NCI-H446 treated with DMSO at 0.1 percent for 48 hours (cell line): ENCODE results near the gene KCNN3.

Source experiments
- DNase-seq: peaks from one replicate; lab custom pipeline; 2025; lab: John Stamatoyannopoulos, UW

KCNN3 gene

DNA sequence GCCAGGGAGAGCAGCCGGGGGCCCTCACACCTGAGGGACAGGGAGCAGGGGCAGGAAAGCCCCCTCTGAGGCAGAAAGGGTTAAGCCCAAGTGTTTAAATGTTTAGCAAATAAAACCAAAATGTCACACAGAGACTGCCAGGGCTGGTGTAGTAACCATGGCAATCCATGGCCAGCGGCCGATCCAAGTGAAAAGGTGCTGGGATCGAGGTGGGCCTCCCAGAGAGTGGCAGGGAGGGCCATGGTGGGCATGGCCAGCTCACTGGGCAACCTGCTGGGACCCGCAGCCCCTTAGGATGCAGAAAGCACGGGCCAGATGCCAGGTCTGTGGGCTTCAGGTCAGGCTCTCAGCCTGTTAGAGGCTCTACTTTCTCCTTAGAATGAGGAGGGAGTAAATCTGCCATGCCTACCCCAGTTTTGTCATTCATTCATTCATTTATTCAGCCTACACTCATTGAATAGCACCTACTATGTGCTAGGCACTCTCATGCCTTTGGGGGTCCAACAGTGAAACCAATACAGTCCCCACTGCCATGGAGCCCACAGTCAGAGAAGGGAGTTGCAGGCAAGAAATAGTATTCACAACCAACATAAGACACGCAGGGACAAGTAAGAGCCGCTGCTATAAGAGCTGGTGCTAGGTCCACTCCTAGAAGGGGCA is 56.1 kb downstream of the KCNN3 start:
- DNase-seq, result no peak

DNA sequence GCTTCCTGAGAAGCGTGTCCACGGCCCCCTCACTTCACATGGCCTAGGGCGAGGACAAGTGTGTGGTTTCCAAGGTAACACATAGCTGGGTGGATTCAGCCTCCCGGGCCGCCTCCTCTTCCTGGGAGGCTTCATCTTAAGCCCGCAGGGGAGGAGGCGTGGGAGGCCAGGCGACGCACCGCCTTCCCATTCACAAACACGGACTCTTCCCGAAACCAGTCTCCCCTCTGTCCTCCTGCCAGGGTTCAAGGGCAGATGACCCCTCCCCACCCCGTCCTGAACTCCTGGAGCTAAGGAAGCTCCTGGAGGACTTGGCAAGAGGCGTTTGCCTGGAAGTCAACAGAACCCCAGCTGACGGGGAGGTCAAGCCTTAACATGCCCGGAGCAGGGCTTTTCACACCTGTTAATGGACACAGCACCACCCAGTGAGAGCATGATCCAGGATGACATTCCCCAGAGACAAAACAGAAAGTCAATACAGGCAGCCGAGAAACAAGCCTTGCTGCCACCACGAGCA is 56.7 kb downstream of the KCNN3 start:
- DNase-seq, result no peak

DNA sequence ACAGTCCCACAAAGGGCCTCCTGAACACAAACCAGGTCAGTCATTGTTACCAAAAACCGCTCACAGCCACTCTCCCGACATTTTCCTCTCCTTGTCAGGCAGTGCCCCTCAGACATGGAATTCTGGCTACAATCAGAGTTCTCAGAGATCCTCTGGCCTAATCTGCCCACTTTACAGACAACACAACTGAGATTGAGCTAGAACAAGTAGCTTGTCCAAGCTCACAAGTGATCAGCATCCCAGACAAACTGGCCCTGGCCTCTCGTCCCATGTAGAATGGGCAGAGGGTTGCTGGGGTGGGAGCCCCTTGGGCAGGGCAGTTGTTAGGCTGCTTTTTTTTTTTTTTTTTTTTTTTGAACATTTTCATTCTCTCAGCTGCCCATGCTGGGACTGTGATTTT is 57.2 kb downstream of the KCNN3 start:
- no peak for DNase-seq

DNA sequence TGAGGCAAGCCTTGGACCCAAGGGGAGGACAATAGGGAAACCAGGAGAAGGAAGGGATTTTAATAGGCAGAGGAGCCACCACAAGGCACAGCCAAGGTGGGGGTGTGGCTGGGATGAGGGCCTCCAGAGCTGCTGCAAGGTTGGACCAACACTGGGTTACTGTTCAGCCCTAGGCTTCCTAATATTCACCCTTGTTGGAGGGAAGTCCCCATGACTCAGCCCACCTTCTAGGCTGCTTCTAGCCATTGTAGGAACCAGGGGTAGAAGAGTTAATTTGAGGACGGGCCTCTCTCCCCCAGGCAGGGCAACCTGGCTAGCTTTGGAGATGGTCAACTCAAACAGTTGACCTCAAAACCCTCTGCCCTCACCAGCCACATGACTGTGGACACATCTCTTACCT is 59.5 kb downstream of the KCNN3 start:
- DNase-seq, result no peak

DNA sequence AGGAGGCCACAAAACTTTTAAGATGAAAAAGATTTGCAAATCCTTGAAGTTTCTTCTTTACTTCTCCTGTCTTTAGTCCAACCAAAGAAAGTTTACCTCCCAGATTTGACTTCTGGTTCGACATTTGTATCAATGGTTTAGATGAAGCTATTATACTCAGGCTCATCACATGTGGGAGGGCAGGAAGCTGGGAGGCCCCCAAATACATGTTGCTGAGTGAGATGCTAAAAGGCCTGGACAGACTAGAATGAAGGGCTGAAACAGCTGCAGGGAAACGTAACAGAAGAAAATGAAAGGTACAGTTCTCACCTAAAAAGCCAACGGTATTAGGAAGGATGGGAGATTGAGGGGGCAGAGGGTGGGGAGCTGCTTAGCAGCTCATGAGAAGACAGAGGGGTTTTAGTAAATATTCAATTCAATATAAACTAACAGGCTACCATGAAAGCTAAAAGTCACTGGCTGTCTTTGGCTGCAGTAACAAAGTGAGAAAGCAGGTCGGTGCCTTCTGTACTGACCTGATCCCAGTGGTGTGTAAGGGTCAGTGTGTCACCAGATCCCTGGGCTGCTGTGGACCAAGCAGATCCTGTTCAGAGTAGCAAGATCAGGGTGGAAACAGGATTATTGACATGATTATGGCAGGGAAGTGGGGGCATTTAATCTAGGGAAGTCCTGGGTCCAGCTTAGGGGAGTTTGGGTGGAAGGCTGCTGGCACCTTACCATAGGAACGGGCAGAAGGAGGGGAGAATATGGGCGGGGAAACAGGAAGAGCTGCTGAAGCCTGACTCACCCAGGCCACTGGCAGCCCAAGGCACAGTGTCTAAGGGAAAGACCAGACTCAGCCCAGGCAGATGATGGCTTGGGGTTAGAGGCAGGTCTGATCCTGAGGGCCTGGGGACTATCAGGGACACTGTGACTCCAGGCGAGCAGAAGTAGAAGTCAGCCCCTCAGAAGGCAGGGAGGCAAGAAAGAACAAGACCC is 60.4 kb downstream of the KCNN3 start:
- no peak for DNase-seq

DNA sequence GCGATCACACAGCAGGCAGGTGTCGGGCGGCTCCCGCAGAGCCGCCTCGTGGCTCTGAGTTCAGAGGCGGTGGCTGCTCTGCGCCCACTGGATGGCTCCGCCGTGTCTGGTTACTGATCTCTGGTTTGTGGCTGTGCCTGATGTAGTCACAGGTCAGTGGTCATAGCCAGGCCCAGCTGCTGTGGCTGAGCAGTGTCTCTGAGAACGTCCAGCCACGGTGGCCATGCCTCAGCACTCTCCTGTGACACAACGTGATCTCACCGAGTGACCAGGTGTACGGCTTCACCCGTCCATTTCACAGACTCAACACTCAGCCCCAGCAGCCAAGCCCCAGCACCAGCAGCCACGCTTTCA is 61.2 kb downstream of the KCNN3 start:
- DNase-seq, result no peak

DNA sequence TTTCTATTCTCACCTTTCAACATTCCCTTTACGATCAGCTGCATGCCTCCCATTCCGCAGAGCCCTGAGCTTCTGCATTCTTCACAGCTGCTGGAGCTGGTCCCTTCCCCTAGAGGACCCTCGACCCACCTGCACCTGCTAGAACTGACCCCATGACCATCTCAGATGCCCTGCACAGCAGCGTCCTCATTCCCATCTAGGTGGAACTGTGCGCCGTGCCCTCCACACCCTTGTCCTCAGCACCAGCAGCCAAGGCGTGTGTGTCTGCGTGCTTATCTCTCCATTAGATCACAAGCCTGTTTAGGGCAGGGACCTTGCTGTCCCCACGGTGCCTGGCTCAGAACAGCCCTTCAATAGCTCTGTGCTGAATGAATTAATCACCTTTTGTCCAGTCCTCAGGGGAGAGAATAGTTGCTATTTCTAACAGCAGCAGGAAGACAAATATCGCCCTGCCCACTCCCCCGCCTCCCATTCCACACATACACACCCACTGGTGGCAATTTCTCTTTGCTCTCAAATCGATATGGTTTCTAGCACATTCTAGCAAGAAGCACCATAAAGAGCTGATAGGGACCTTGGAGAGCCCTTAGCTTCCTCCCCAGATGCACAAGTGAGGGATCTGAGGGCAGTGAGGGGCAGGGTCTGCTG is 61.7 kb downstream of the KCNN3 start:
- DNase-seq, result no peak

DNA sequence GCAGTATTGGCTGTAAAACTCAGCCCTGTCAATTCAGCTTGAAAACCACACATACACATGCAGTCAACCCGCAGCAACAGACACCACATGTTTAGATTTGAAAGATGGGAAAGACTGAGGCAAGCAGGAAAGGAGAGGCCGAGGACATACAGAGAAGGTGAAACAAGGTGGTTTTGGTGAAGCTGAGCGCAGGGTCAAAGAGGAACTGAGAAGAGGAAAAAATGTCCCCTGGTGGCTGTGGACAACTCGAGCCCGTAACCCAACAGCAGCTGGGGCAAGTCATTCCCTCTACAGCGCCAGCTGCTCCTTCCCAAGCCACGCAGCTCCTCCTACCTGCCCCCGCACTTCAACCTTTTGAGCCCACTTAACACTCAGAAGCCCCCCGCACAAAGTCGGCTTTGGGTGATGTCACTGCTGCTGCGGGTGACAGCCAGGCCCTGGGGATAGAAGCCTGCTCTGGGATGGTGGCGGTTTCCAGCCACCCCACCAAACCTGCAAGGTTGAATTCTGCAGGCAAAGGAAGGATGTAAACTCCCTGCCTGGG is 63.0 kb downstream of the KCNN3 start:
- no peak for DNase-seq

DNA sequence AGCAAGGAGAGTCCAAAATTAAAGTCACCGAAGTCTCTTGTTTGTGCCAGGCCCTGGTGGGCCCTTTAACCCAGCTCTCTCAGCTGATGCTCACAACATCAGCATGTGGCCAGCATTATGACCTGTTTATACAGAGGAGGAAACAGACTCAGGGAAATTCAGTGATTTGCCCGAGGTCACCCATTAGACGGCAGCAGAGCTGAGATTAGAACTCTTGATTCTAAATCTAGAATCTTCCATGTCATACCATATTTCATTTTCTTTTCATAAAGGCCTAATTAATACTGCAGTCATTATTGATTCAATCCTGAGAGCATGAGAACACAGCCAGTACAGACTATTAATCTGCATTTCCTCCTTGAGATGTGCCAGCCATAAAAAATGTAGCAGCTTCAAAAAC is 63.7 kb downstream of the KCNN3 start:
- DNase-seq, result no peak

DNA sequence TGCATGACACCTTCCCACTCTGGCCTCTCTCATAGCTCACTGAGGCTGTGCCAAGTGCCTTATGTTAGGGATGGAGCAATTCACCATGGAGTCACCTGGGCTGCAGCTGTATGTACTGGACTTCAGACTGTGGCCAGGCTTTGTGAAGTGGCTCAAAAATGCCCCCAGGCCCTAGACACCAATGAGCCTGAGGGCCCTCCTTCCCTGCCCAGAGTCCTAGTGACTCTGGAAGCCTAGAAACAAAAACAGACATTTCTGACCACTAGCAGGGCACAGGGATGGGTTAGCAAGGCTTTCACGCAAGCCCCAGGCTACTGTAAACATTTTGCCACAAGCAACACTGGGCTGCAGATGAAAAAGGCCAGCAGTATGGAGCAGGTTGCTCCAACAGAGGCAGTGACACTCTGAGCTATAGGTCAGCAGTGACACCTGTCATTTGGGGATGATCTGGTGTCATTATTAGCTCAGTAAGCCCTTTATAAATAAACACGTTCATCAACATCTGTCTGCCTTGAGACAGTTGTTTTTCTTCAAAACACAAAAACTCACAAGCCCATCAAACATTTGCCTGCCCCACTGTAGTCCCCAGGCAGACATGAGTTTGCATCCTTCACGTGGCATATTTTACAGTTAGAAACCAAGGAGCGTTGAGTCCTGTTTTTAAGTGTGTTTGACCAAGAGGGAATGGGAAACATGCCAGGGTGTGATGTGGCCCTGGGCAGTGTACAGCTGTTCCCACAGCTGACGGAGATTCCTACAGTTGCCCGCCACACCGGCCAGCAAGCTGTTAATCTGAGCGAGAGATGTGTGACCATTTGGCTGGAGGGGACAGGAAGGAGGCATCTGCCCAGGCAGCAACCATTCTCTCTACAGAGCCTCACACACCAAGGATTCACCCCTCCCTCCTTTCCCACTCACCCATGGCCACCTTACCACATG is 66.8 kb downstream of the KCNN3 start:
- no peak for DNase-seq

DNA sequence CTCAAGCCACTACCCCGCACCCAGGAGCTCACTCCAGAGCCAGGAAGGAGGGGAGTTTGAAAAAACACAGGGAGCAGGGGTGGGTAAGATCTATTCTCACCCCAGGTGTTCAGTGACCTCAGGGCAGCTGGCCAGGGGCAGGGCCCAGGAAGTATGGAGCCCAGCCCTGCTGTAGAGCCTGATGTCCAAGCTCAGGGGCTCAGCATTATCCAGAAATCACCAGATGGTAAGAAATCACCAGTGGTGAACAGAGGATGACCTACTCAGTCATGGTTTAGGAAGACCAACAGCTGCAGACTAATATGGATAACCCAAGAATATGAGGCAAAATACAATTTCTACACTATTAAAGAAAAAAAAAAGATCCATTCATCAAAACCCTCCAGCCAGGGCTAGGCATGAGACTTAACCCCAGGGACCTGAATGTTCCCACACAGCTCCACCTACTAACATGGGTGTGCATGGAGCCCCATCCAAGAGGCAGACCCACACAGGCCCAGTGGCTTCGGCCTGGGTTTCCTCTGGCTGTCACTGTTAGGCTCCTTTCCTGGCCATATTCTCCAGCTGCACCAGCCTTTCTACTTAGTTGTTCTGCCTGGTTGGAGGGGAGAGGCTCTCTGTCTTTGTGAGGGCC is 67.6 kb downstream of the KCNN3 start:
- no peak for DNase-seq

DNA sequence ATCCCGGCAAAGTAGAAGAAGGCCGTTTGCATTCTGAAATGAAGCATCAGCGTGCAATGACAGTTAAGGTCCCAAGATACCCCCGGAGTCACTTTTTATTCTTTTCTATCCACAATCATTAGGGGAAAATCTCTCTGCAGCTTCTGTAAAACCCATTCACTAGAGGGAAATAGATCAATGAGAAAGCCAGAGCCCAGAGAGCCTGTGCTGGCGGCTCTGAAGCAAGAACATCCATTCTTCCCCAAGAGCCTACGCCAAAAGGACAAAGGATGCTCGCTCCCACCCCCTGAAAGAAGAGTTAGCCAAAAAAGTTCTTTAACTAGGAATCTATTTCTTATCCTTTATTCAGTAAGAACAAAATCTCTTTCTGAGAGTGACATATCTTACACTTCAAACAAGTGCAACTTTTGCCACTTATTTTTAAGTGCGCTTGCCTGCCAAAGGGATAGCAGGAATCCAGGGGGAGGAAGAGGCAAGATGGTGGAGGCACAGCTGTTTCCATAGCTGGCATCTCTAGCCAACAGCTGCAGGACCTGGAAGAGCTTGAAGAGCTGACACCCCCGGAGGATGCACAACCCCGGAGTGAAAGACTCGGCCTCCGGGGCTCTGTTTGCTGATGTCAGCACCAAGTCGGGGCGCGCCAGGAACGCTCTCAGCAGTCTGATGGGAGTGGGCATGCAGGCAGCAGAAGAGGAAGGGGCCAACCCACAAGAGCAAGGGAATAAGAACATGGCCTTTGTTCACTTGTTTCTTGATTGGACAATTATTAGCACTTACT is 68.7 kb downstream of the KCNN3 start:
- DNase-seq, result no peak

DNA sequence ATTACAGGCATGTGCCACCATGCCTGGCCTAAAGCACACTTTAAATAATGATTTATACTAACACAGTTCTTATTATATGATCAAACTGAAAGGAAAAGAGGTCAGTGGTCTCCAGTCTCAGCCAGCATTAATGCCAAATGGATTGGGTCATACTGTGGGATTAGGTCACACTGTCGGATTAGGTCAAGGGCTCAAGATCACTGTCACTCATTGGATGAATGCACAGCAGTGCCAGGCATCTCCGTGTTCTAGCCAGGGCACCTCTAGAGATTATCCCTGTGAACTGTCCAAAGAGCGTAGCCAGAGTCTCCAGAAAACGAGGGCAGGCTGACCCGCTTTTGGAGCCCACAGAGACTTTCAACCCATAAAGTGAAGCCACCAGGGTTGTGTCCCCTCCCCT is 70.9 kb downstream of the KCNN3 start:
- DNase-seq, result no peak

DNA sequence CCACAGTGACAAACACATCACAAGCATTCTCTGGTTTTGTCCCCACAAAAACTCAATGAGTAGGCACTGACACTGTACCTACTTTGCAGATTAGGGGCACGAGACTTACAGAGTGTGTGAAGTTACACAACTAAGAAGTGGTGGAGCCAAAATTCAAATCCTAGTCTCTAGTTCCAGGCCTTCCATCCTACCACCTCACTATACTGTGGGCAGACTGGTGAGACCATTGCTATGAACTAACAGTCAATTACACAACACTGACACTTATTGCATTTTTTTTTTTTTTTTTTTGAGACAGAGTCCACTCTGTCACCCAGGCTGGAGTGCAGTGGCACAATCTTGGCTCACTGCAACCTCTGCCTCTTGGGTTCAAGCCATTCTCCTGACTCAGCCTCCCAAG is 71.4 kb downstream of the KCNN3 start:
- DNase-seq, result no peak

DNA sequence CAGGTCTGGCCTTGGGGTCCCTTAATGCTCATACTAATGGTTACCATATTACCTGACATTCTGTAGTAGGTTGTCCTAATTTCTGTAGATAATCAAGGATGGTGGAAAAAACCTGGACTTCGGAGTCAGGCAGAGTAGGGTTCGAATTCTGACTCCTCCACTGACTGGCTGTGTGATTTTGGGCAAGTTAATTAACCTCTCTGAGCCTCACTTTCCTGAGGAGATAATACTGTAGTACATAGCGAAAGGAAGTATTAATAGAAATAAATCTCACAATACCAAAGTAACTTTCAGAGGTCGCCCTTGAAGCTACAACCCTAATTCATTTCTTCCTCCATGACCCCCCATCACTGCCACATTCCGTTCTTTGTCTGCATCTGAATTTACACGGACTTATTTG is 72.9 kb downstream of the KCNN3 start:
- DNase-seq, result no peak

DNA sequence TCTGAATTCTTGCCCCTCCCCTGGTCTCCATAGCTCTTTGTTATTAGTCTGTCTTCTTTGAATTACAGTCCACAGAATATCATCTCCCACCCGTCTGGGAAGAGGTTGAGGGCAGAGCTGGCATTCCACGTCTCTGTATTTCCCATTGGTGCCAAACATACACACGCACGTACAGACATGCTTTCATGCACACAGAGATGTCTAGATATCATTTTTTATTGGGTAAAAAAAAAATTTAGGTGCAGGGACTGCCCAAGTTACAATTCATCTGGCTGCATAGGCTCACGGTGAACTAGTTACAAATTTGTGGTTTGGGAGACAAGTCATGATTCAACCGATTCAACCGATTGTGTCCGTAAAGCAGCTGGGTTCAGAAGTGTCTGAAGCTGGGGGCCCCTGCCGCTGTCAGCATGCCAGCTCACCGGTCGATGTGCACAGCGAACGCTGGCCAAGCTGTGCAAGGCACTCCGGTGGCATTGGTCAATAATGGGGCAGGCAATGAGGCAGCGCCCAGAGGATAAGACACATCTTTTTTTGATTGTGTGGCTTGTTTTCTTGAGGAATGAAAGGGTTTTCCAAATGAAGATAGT is 73.7 kb downstream of the KCNN3 start:
- DNase-seq, result no peak

DNA sequence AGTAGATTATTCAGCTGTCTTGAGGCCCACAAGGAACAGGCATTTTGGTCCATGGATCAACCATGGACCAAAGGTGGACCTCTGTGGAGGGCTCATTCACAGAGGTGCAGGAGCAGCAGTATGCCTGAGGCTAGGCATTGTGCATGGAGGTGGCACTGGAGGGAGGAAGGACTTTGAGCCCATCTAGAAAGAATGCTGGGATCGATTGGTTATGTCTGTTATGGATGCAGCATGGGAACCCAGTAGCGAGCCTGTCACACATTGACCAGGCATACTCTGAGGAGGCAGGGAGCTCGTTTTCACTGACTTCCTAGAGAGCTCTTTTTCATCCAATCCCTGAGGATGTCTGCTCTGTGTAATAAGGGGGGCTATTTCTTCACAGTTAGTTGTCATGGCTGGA is 75.5 kb downstream of the KCNN3 start:
- no peak for DNase-seq

DNA sequence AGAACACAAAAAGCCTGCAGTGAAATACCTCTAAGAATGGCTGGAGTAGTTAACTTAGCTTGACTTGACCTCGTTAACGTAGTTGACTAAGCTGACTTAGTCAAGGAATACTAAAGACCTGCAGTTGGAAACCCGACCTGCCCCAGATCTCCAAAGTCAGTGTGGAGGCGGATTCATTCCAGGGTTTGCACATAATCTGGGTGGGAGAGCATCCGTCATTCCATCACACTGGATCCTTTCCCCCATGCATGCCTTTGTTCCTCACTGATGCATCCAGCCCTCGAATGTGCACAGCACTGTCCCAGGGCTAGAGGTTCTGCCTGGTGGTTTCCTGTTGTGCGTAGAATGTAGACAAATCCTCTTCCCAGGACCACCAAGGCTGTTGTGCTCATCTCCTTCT is 76.4 kb downstream of the KCNN3 start:
- no peak for DNase-seq

DNA sequence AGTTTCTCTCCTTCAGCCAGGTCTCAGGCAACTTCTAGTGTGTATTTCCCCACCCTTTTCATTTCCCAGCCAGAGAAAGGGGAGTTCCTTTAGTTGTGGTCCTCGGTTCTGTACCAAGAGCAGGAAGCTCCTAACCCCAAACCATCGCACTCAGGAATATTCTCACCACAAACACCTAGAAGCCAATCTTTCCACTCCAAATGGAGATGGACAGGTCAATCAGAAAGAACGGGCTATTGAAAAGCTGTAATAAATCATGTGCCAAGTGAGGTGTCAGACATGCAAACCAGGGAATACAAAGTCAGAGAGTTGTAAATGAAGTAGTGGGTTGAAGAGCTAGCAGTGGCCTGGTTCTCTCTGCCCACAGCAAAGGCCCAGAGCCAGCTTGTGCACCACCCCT is 77.2 kb downstream of the KCNN3 start:
- DNase-seq, result no peak
